RWPE2 (cell line): Measurements from ENCODE around the gene GPATCH2.

ENCODE experiments used
- ATAC-seq: fragments of 200-7000 bp; cut with Tn5 transposase; 3 replicates; pipeline ENCODE4 v1.9.1; 2021; ENCODE audit warnings: low read depth
- DNase-seq: peaks from one replicate; pipeline ENCODE4 v3.0.0-alpha.2; 2020; ENCODE audit warnings: low spot score
- H3K27ac ChIP-seq: fragments of 450-650 bp; 2 replicates; pipeline ENCODE4 v1.5.1; 2017; ENCODE audit warnings: mild to moderate bottlenecking; ENCODE audit not compliant: poor library complexity, severe bottlenecking
- H3K27me3 ChIP-seq: fragments of 250-450 bp; sonication (Bioruptor Pico); 2 replicates; pipeline ENCODE4 v1.5.1; 2021; ENCODE audit warnings: mild to moderate bottlenecking, moderate library complexity; ENCODE audit not compliant: insufficient read depth, poor library complexity, severe bottlenecking
- H3K36me3 ChIP-seq: fragments of 250-450 bp; sonication (Bioruptor Pico); 2 replicates; pipeline ENCODE4 v1.5.1; 2020; ENCODE audit warnings: low read depth, mild to moderate bottlenecking, moderate library complexity
- H3K4me1 ChIP-seq: fragments of 250-450 bp; sonication (Bioruptor Pico); 2 replicates; pipeline ENCODE4 v1.5.1; 2021; ENCODE audit warnings: mild to moderate bottlenecking, moderate library complexity; ENCODE audit not compliant: insufficient read depth, poor library complexity, severe bottlenecking
- H3K4me3 ChIP-seq: fragments of 250-450 bp; sonication (Bioruptor Pico); 2 replicates; pipeline ENCODE4 v1.5.1; 2021; ENCODE audit warnings: mild to moderate bottlenecking, moderate library complexity; ENCODE audit not compliant: severe bottlenecking
- H3K9me3 ChIP-seq: fragments of 250-450 bp; sonication (Bioruptor Pico); 2 replicates; pipeline ENCODE4 v1.5.1; 2021; ENCODE audit warnings: mild to moderate bottlenecking, moderate library complexity; ENCODE audit not compliant: severe bottlenecking
- CTCF ChIP-seq: fragments of 450-650 bp; IDR thresholded peaks from one replicate; pipeline ENCODE4 v1.5.1; 2017; ENCODE audit warnings: mild to moderate bottlenecking, moderate library complexity; ENCODE audit not compliant: poor library complexity, severe bottlenecking

GPATCH2 gene

GRCh38 chr1:217627431-217627830 lies 3.5 kb downstream of the GPATCH2 start:
- ATAC-seq (no peak), DNase-seq (no peak)
- Histone ChIP-seq H3K36me3 (no peaks in the 10 kb centered on the region), H3K4me3 (no peak overlapping the region), H3K9me3 (no peaks in the 10 kb centered on the region), H3K27ac (no peak overlapping the region), H3K27me3 (no peaks in the 10 kb centered on the region), H3K4me1 (no peaks in the 10 kb centered on the region)
- no peak for TF ChIP-seq CTCF

GRCh38 chr1:217626321-217626720 lies 4.6 kb downstream of the GPATCH2 start:
- ATAC-seq = no peak
- Histone ChIP-seq H3K4me1 (no peaks in the 10 kb centered on the region), H3K4me3 (no peak overlapping the region), H3K9me3 (no peaks in the 10 kb centered on the region), H3K27ac (no peak overlapping the region), H3K36me3 (no peaks in the 10 kb centered on the region), H3K27me3 (no peaks in the 10 kb centered on the region)
- TF ChIP-seq CTCF = no peak
- DNase-seq = no peak

GRCh38 chr1:217622042-217622441 lies 8.8 kb downstream of the GPATCH2 start:
- ATAC-seq = no peak
- Histone ChIP-seq H3K9me3 (no peaks in the 10 kb centered on the region), H3K36me3 (no peaks in the 10 kb centered on the region; the same call in 1 of the 2 replicates), H3K4me3 (no peak overlapping the region), H3K27me3 (no peaks in the 10 kb centered on the region), H3K4me1 (no peaks in the 10 kb centered on the region), H3K27ac (no peak overlapping the region)
- DNase-seq = no peak
- TF ChIP-seq CTCF = no peak

- Histone ChIP-seq H3K9me3 (no peaks in the 10 kb centered on the region), H3K27ac (no peak overlapping the region), H3K4me3 (no peak overlapping the region), H3K4me1 (no peaks in the 10 kb centered on the region), H3K36me3 (no peaks in the 10 kb centered on the region; the same call in 1 of the 2 replicates), H3K27me3 (no peaks in the 10 kb centered on the region)
- ATAC-seq = no peak
- DNase-seq = no peak
- TF ChIP-seq CTCF = no peak
These were observed 10.1 kb downstream of the GPATCH2 start for GRCh38 chr1:217620814-217621213.

- Histone ChIP-seq H3K27me3 (no peaks in the 10 kb centered on the region), H3K36me3 (no peaks in the 10 kb centered on the region; the same call in 1 of the 2 replicates), H3K4me3 (no peak overlapping the region), H3K9me3 (no peaks in the 10 kb centered on the region), H3K27ac (no peak overlapping the region), H3K4me1 (no peaks in the 10 kb centered on the region)
- ATAC-seq (no peak), DNase-seq (no peak)
- no peak for TF ChIP-seq CTCF
These were observed 13.8 kb downstream of the GPATCH2 start for GRCh38 chr1:217617126-217617525.
